Measurements from ENCODE around the gene ALDOC.

- TF ChIP-seq CTCF (IDR thresholded peaks at IDR 0.05; ENCODE audit: low read length) = peak; percentile 65
- no peak for TF ChIP-seq EZH2 (optimal IDR thresholded peaks at IDR 0.05; ENCODE audit: low read depth, low read length)
Observed at GRCh38 chr17:28612936-28613872, 36.5 kb upstream of the ALDOC start.
